Liver (tissue), 9 donors: ENCODE measurements around the gene LTK. TPM values are rescaled to one million over a fixed set of nuclear protein-coding genes. Genes with fewer than 3 reads are reported as not detected.
"Not testable (repeated sequence)": the region's sequence is repeated elsewhere in the genome, so short reads cannot be mapped to it uniquely, and the experiment has no call there.

ENCODE experiments used
- DNase-seq: peaks from one replicate; pipeline ENCODE4 v3.0.0-alpha.2; 2017; ENCODE audit warnings: low spot score
- H3K27ac ChIP-seq, 2 donors: one replicate each; pipeline ENCODE4 v1.7.0; 2013; ENCODE audit warnings: inconsistent platforms in 2 of 2, low read length in 2 of 2, control low read depth in 1 of 2, low read depth in 1 of 2, mild to moderate bottlenecking in 1 of 2
- H3K27me3 ChIP-seq, 4 donors: one replicate each; pipeline versions ENCODE4 v1.6.1 to v1.7.0; 2013; ENCODE audit warnings: low read length in 3 of 4, inconsistent platforms in 1 of 4, mild to moderate bottlenecking in 1 of 4, moderate library complexity in 1 of 4; ENCODE audit not compliant: control insufficient read depth in 4 of 4, insufficient read depth in 4 of 4
- H3K36me3 ChIP-seq, 4 donors: one replicate each; pipeline versions ENCODE4 v1.6.1 to v1.7.0; 2013; ENCODE audit warnings: low read length in 3 of 4, mild to moderate bottlenecking in 3 of 4, low read depth in 1 of 4, moderate library complexity in 1 of 4; ENCODE audit not compliant: control insufficient read depth in 4 of 4, insufficient read depth in 3 of 4
- H3K4me1 ChIP-seq, 4 donors: one replicate each; pipeline versions ENCODE4 v1.6.1 to v1.7.0; 2013; ENCODE audit warnings: low read length in 3 of 4, mild to moderate bottlenecking in 3 of 4, moderate library complexity in 1 of 4; ENCODE audit not compliant: control insufficient read depth in 4 of 4, insufficient read depth in 4 of 4
- H3K4me3 ChIP-seq, 3 donors: one replicate each; pipeline versions ENCODE4 v1.6.1 to v1.7.0; 2013; ENCODE audit warnings: low read length in 3 of 3, control low read depth in 1 of 3, low read depth in 1 of 3, mild to moderate bottlenecking in 1 of 3
- H3K9ac ChIP-seq, 2 donors: one replicate each; pipeline ENCODE4 v1.7.0; 2013; ENCODE audit warnings: low read length in 2 of 2, mild to moderate bottlenecking in 2 of 2, moderate library complexity in 2 of 2, control low read depth in 1 of 2, low read depth in 1 of 2
- H3K9me3 ChIP-seq, 4 donors: one replicate each; pipeline versions ENCODE4 v1.6.1 to v1.7.0; 2013; ENCODE audit warnings: low read length in 3 of 4; ENCODE audit not compliant: control insufficient read depth in 4 of 4
- FOXA1 ChIP-seq: IDR thresholded peaks from 2 replicates; pipeline ENCODE4 v1.6.1; 2016; ENCODE audit warnings: antibody characterized with exemption
- FOXA2 ChIP-seq: IDR thresholded peaks from 2 replicates; pipeline ENCODE4 v1.6.1; 2016; ENCODE audit warnings: antibody characterized with exemption
- GABPA ChIP-seq, 2 donors: IDR thresholded peaks in 1 of 2; conservative IDR thresholded peaks in 1 of 2; 2 replicates each; pipeline ENCODE4 v1.6.1; 2016; ENCODE audit warnings: antibody characterized with exemption in 2 of 2, mild to moderate bottlenecking in 1 of 2, moderate library complexity in 1 of 2
- HNF4A ChIP-seq, 2 donors: conservative IDR thresholded peaks; 2 replicates each; pipeline ENCODE4 v1.6.1; 2016; ENCODE audit warnings: antibody characterized with exemption in 2 of 2, mild to moderate bottlenecking in 2 of 2
- HNF4G ChIP-seq: IDR thresholded peaks from 2 replicates; pipeline ENCODE4 v1.6.1; 2016; ENCODE audit warnings: antibody characterized with exemption
- JUND ChIP-seq, 2 donors: IDR thresholded peaks; 2 replicates each; pipeline ENCODE4 v1.6.1; 2016; ENCODE audit warnings: antibody characterized with exemption in 2 of 2
- NR2F2 ChIP-seq: IDR thresholded peaks from 2 replicates; pipeline ENCODE4 v1.6.1; 2016; ENCODE audit warnings: antibody characterized with exemption
- RXRA ChIP-seq, 2 donors: IDR thresholded peaks; 2 replicates each; pipeline ENCODE4 v1.6.1; 2017 to 2018; ENCODE audit warnings: antibody characterized with exemption in 2 of 2, mild to moderate bottlenecking in 1 of 2
- SP1 ChIP-seq: IDR thresholded peaks from 2 replicates; pipeline ENCODE4 v1.6.1; 2018; ENCODE audit warnings: antibody characterized with exemption, mild to moderate bottlenecking
- WGBS: extraction: QIAGEN DNeasy Blood & Tissue Kit; methylation state at CpG from one replicate; pipeline ENCODE4 v1.1.7; 2013; 5-methylcytosine and 5-hydroxymethylcytosine counted together
- polyA plus RNA-seq, 2 donors: library from polyadenylated mRNA; stranded (reverse) in 1 of 2; unstranded in 1 of 2; fragments of 200-250 nt in 1 of 2; fragments of >200 nt in 1 of 2; fragmentation: Nextera tagmentation in 1 of 2; extraction: Ambion mirVana in 1 of 2; gene quantifications; one replicate each; pipeline versions ENCODE4 v1.2.1 to v1.2.3, GENCODE V29; 2013 to 2015
- total RNA-seq, 2 donors: library from RNA; depleted of rRNA; stranded (reverse); fragments of >200 nt; gene quantifications; one replicate each; pipeline ENCODE4 v1.2.3, GENCODE V29; 2014
- TF ChIP-seq, protein P1 (sequence below): fragments of 150-350 bp; IDR thresholded peaks from 2 replicates; pipeline ENCODE4 v1.5.1; 2017; ENCODE audit warnings: improper control_type of control experiment, low read depth, low read length; ENCODE audit not compliant: missing input control
- TF ChIP-seq, protein P2 (sequence below): IDR thresholded peaks from 2 replicates; pipeline ENCODE4 v1.6.1; 2016; ENCODE audit warnings: antibody characterized with exemption
- TF ChIP-seq, protein P3 (sequence below): IDR thresholded peaks from 2 replicates; pipeline ENCODE4 v1.6.1; 2016; ENCODE audit warnings: antibody characterized with exemption
- donor health status: healthy.
- donor health status: healthy.
- donor health status: healthy.
- donor health status: healthy.
- donor health status: healthy.

Gene LTK
- total and polyA plus RNA-seq, 4 donors = 0.86 to 3.0 (median 2.0) TPM

DNA sequence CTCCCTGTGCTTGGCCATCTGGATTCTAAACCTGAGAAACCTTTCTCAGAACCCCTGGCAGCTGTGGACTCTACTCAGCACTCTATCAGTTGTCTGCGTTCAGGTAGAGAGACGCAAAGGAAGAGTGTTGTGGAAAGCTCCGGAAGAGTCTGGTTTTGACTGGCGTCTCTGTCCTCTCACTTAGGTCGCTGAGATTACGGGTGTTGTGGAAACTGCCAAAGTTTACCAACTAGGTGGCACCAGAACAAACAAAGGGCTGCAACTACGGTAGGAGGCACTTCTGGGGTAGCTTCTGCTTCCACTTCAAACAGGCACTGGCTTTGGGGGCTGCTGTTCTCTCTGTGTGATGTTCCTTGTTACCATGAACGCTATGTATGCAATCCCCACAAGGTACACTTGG is 39.2 kb downstream of the LTK start (continued):
- TF ChIP-seq, protein P1, sequence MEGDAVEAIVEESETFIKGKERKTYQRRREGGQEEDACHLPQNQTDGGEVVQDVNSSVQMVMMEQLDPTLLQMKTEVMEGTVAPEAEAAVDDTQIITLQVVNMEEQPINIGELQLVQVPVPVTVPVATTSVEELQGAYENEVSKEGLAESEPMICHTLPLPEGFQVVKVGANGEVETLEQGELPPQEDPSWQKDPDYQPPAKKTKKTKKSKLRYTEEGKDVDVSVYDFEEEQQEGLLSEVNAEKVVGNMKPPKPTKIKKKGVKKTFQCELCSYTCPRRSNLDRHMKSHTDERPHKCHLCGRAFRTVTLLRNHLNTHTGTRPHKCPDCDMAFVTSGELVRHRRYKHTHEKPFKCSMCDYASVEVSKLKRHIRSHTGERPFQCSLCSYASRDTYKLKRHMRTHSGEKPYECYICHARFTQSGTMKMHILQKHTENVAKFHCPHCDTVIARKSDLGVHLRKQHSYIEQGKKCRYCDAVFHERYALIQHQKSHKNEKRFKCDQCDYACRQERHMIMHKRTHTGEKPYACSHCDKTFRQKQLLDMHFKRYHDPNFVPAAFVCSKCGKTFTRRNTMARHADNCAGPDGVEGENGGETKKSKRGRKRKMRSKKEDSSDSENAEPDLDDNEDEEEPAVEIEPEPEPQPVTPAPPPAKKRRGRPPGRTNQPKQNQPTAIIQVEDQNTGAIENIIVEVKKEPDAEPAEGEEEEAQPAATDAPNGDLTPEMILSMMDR = no peak
- TF ChIP-seq, protein P2, sequence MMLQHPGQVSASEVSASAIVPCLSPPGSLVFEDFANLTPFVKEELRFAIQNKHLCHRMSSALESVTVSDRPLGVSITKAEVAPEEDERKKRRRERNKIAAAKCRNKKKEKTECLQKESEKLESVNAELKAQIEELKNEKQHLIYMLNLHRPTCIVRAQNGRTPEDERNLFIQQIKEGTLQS = no peak

DNA sequence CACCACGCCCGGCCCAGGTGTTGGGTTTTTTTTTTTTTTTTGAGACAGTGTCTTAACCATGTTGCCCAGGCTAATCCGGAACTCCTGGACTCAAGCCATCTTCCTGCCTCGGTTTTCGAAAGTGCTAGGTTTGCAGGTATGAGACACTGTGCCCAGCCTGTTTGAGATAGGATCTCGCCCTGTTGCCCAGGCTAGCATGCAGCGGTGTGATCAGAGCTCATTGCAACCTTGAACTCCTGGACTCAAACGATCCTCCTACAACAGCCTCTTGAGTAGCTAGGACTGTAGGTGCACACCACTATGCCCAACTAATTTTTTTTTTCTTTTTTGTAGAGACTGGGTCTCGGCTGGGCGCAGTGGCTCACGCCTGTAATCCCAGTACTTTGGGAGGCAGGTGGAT is 40.2 kb downstream of the LTK start:
- 78% methylated on average over 11 of the region's 11 CpGs for WGBS
- no peak for DNase-seq
- no peak overlapping the region for H3K27ac ChIP-seq
- H3K4me1 ChIP-seq = peaks cover 4 to 11% (median 9%) of the 10 kb centered on the region in 4 donors
- no peaks in the 10 kb centered on the region for H3K27me3 ChIP-seq
- peaks cover 11 to 55% (median 46%) of the 10 kb centered on the region in 4 donors for H3K36me3 ChIP-seq
- TF ChIP-seq FOXA1 = no peak
- no peak overlapping the region for H3K4me3 ChIP-seq
- H3K9me3 ChIP-seq = no peaks in the 10 kb centered on the region
- H3K9ac ChIP-seq = no peak overlapping the region

DNA sequence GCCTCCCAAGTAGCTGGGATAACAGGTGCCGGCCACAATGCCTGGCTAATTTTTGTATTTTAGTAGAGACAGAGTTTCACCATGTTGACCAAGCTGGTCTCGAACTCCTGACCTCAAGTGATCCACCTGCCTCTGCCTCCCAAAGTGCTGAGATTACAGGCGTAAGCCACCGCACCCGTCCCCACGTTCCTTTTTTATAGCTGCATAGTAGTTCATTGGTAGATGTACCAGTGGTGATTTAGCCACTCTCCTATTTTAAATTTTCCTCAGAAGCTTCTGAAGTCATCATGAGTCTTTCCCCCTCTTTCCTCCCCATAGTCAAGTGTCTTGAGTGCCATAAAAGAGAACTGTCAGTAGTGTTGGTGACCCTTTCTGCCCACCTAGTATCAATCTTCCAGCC is 44.0 kb downstream of the LTK start:
- H3K27me3 ChIP-seq, H3K9ac ChIP-seq, H3K4me3 ChIP-seq, DNase-seq, H3K4me1 ChIP-seq, H3K27ac ChIP-seq, H3K9me3 ChIP-seq: not testable (repeated sequence)
- WGBS = 97% methylated on average over 6 of the region's 6 CpGs
- H3K36me3 ChIP-seq = peaks cover 10 to 37% (median 28%) of the 10 kb centered on the region in 4 donors

DNA sequence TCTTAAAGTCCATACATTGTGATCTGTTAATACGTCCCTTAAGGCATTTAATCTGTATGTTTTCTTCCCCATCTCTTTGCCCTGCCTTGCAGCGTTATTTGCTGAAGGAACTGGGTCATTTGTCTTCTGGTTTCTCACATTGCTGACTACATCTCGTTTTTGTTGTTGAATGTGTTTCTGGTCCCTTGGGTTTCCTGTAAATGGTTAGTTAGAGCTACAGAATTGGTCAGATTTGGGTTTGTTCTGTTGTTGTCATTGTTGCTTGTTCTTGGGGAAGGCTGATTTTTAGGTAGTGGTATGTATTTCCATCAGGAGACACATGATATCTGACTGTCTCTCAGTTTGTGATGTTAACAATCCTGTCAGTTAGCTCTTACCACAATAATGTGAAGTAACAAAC is 46.9 kb downstream of the LTK start:
- TF ChIP-seq JUND (IDR thresholded peaks at IDR 0.05) (no peak), RXRA (IDR thresholded peaks at IDR 0.05) (no peak), HNF4A (conservative IDR thresholded peaks at IDR 0.05) (no peak), HNF4G (no peak), FOXA2 (no peak), SP1 (no peak), FOXA1 (no peak), NR2F2 (no peak), GABPA (IDR thresholded peaks at IDR 0.05 in 1 of 2, conservative IDR thresholded peaks at IDR 0.05 in 1 of 2) (no peak)
- TF ChIP-seq, protein P3, sequence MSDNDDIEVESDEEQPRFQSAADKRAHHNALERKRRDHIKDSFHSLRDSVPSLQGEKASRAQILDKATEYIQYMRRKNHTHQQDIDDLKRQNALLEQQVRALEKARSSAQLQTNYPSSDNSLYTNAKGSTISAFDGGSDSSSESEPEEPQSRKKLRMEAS = no peak
- Histone ChIP-seq H3K27me3 (no peaks in the 10 kb centered on the region), H3K4me1 (no peaks in the 10 kb centered on the region), H3K4me3 (no peak overlapping the region), H3K9me3 (no peaks in the 10 kb centered on the region), H3K9ac (no peak overlapping the region), H3K27ac (no peak overlapping the region), H3K36me3 (peaks cover 10 to 40% (median 25%) of the 10 kb centered on the region in 4 donors)
- 87% methylated on average over 3 of the region's 3 CpGs for WGBS
- no peak for DNase-seq
